Erythroblast (primary cell): ENCODE measurements around the gene RNF212B.

Experiments used
- GATA1 ChIP-seq: IDR thresholded peaks from 2 replicates; pipeline ENCODE4 v1.6.1; 2011; ENCODE audit warnings: low read depth, mild to moderate bottlenecking, control low read depth, low read length, moderate library complexity
- POLR2A ChIP-seq: IDR thresholded peaks from 2 replicates; pipeline ENCODE4 v1.6.1; 2011; ENCODE audit warnings: mild to moderate bottlenecking, low read length

DNA sequence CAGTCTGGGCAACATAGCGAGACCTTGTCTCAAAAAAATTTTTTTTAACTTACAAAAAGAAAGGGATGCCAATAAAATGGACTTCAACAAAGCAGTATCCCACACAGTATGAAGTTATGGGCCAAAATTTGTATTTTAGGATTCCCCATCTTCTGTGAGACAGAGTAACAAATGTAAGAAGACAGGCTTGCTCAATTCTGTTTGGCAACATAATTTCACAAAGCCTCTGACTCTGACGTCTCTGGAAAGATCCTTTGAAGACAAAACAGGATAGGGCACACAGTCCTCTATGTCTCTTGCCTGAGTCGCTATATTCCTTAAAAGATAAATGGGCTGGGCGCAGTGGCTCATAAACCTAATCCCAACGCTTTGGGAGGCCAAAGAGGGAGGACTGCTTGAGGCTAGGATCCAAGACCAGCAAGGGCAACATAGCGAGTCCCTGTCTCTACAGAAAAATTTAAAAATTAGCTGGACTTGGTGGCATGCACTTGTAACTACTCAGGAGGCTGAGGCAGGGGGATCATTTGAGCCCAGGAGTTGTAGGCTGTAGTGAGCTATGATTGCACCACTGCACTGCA lies 49.3 kb downstream of the RNF212B start:
- no peak for TF ChIP-seq POLR2A
- TF ChIP-seq GATA1, result no peak
